GM12874 (cell line): Measurements from ENCODE around the gene ENPP3.
A peak's percentile ranks its signal among the peaks of the same experiment; 100 is the strongest.

ENCODE experiments used
- CTCF ChIP-seq: IDR thresholded peaks from 2 replicates; pipeline ENCODE4 v1.5.1; 2011; ENCODE audit warnings: low read depth, mild to moderate bottlenecking, control low read depth, low read length, moderate library complexity; ENCODE audit not compliant: insufficient read depth

The ENPP3 gene

DNA sequence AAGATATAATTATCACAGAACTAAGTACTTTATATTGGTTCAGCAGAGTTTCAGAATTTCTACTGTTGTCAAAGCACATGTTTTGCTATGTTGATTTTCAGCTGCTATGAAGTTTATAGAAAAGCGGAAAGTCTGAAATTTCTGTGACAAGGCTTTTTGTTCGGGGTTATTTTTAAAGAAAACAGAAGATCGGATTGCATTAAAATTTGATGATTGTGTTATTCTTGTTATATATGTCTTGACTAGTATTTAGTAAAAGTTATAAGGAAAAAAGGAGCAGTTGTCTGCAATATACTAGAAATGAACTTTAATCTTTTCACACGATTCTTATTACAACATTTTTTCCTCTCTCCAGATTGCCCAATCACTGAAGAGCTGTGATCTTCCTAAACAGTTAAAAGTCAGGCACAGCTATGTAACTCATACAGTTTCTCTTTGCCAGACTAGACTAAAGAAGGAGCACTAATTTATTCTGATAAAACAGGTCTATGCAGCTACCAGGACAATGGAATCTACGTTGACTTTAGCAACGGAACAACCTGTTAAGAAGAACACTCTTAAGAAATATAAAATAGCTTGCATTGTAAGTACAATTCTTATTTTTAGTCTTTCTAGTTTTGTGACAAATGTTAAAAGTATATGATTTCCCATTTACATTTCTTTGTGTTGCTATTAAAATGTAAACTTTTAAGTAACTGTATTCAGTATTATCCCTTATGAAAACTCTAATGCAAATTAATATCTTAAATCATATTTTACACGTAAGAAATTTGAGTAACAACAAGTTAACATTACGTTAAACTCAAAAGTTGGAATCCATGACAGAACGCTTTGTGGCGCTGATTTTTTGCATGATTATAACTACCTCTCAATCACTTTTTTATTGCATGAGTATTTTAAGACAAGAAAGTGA lies at the start of gene ENPP3:
ENPP3 (plus strand) TSS at position 423 of the 913 bp plus-strand sequence; CDS start at position 506, 83 bp downstream.
- TF ChIP-seq CTCF = no peak

DNA sequence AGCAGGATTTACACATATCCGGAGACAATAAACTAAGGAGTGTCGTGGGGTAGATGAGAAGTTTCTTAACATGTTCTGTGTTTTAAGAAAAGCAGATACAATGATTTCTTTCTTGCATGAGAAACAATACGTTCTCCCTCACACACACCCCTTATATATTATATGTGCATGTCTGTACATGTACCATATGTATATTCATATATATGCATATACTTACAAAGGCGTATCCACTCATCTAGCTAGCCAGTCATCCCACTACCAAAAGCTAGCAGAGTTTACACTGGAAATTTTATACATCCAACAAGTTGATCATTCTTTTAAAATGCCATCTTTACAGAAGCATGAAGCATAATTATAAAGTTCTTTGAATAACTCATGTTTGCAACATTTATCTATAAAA lies 49.2 kb upstream of the ENPP3 start:
- TF ChIP-seq CTCF = no peak

- no peak for TF ChIP-seq CTCF
Measured at GRCh38 chr6:131588643-131589042, 48.5 kb upstream of the ENPP3 start.

GRCh38 chr6:131592935-131593334 lies 44.2 kb upstream of the ENPP3 start:
- TF ChIP-seq CTCF = no peak

GRCh38 chr6:131594074-131594473 lies 43.0 kb upstream of the ENPP3 start:
- no peak for TF ChIP-seq CTCF

GRCh38 chr6:131597446-131597845 lies 39.7 kb upstream of the ENPP3 start:
- peak; percentile 15; the same call in 1 of the 2 replicates for TF ChIP-seq CTCF

DNA sequence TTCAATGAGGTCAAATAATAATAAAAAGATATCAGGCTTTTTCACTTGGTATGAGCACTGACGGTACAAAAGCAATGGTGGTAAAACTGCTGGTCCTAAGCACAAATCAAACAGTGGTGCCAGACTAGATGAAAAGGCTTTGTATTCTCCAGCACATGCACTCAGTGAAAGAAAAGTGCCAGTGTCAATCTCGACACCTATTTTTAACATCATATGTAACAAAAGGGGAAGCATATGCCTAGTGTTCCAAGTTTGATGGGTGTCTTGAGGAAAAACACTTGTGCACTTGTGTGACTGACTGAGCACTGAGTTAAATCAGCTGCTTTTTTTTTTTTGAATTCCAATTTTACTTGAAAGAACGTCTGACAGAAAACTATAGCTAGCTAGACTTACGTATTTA lies 36.4 kb upstream of the ENPP3 start:
- no peak for TF ChIP-seq CTCF
